Upper lobe of left lung (tissue), 4 donors: ENCODE data around the gene SELENOP.

Experiments used
- CTCF ChIP-seq, 6 experiments: fragments of 450-650 bp in 4 of 6; fragments of 200-600 bp in 2 of 6; sonication (generic) in 2 of 6; IDR thresholded peaks; one replicate each; pipeline ENCODE4 v1.5.1; 2016 to 2019; ENCODE audit warnings: antibody characterized with exemption in 6 of 6
- EP300 ChIP-seq, 4 donors: sonication (generic); formaldehyde crosslinking; IDR thresholded peaks; one replicate each; pipeline ENCODE4 v1.5.1; 2017; ENCODE audit warnings: antibody characterized with exemption in 4 of 4, control low read depth in 2 of 4
- POLR2A ChIP-seq, 4 donors: fragments of 450-650 bp; IDR thresholded peaks; one replicate each; pipeline ENCODE4 v1.5.1; 2016 to 2017; ENCODE audit warnings: antibody characterized with exemption in 4 of 4, mild to moderate bottlenecking in 2 of 4
- POLR2AphosphoS5 ChIP-seq, 2 donors: sonication (generic); formaldehyde crosslinking; IDR thresholded peaks; one replicate each; pipeline ENCODE4 v1.5.1; 2017; ENCODE audit warnings: antibody characterized with exemption in 2 of 2

- TF ChIP-seq CTCF (IDR thresholded peaks at IDR 0.05) (no peak), POLR2A (IDR thresholded peaks at IDR 0.05) (no peak), EP300 (IDR thresholded peaks at IDR 0.05) (no peak), POLR2AphosphoS5 (IDR thresholded peaks at IDR 0.05) (no peak)
These were observed 46.4 kb upstream of the SELENOP start for GRCh38 chr5:42858031-42858643.
